H1 (cell line): ENCODE measurements around the gene P2RX5. TPM values are rescaled to one million over a fixed set of nuclear protein-coding genes. Genes with fewer than 3 reads are reported as not detected.

Experiments
- CTCF ChIA-PET: fragments of 300-600 bp; sonication (Branson Sonifier 250); formaldehyde crosslinking; loops from one replicate; lab custom pipeline; 2021; ENCODE audit not compliant: partially characterized antibody; lab: Charles Lee
- POLR2A ChIA-PET: fragments of 300-600 bp; sonication (Branson Sonifier 250); formaldehyde crosslinking; loops from one replicate; lab custom pipeline; 2021; ENCODE audit warnings: inconsistent platforms; ENCODE audit not compliant: partially characterized antibody; lab: Charles Lee
- DNase-seq, 2 experiments: peaks; one replicate each; pipeline versions ENCODE4 v3.0.0 to v3.0.0-alpha.2; 2010 to 2022; ENCODE audit warnings: low spot score in 2 of 2, low read depth in 1 of 2, mixed read lengths in 1 of 2
- FAIRE-seq: peaks from 2 replicates; lab custom pipeline; 2011; peaks lifted over from hg19 to GRCh38; lab: Jason Lieb, UNC
- H2AFZ ChIP-seq: 2 replicates; pipeline ENCODE4 v1.8.1; 2012; ENCODE audit warnings: low read length, inconsistent platforms
- H2AK5ac ChIP-seq: 2 replicates; pipeline ENCODE4 v1.6.1; 2013; ENCODE audit warnings: low read depth, low read length
- H2BK120ac ChIP-seq: replicated peaks from 2 replicates; pipeline ENCODE3; 2013; ENCODE audit warnings: low read depth, low read length, inconsistent platforms
- H2BK12ac ChIP-seq: 2 replicates; pipeline ENCODE4 v1.6.1; 2013; ENCODE audit warnings: low read depth, low read length
- H2BK15ac ChIP-seq: 2 replicates; pipeline ENCODE4 v1.6.1; 2013; ENCODE audit warnings: low read length
- H2BK20ac ChIP-seq: 2 replicates; pipeline ENCODE4 v1.6.1; 2013; ENCODE audit warnings: low read length
- H2BK5ac ChIP-seq: 2 replicates; pipeline ENCODE4 v1.6.1; 2013; ENCODE audit warnings: low read depth, low read length
- H3K14ac ChIP-seq: 2 replicates; pipeline ENCODE4 v1.6.1; 2013; ENCODE audit warnings: inconsistent platforms; ENCODE audit not compliant: insufficient read length
- H3K18ac ChIP-seq: 2 replicates; pipeline ENCODE4 v1.6.1; 2013; ENCODE audit warnings: low read length; ENCODE audit errors: extremely low read depth
- H3K23ac ChIP-seq: 2 replicates; pipeline ENCODE4 v1.6.1; 2013; ENCODE audit warnings: inconsistent platforms; ENCODE audit not compliant: insufficient read length
- H3K23me2 ChIP-seq: 2 replicates; pipeline ENCODE4 v1.6.1; 2013; ENCODE audit warnings: low read depth, low read length
- H3K27ac ChIP-seq: 2 replicates; pipeline ENCODE4 v1.6.1; 2011; ENCODE audit warnings: low read depth, low read length, inconsistent platforms
- H3K27me3 ChIP-seq, 4 experiments: replicated peaks in 1 of 4; 1 replicate in 1 of 4; 2 replicates in 3 of 4; pipeline versions ENCODE4 v1.6.1 to v1.8.1; 2011 to 2013; ENCODE audit warnings: low read length in 3 of 4, mild to moderate bottlenecking in 3 of 4, inconsistent platforms in 2 of 4, mixed read lengths in 2 of 4, moderate library complexity in 1 of 4; ENCODE audit not compliant: control insufficient read depth in 3 of 4, insufficient read depth in 3 of 4; ENCODE audit errors: extremely low read depth in 1 of 4
- H3K36me3 ChIP-seq, 4 experiments: 2 replicates each; pipeline versions ENCODE4 v1.6.1 to v1.8.1; 2011 to 2013; ENCODE audit warnings: mild to moderate bottlenecking in 4 of 4, low read length in 3 of 4, moderate library complexity in 2 of 4, control low read depth in 1 of 4, inconsistent platforms in 1 of 4; ENCODE audit not compliant: insufficient read depth in 4 of 4, control insufficient read depth in 2 of 4
- H3K4ac ChIP-seq: replicated peaks from 2 replicates; pipeline ENCODE3; 2013; ENCODE audit warnings: low read length, low read depth, mixed read lengths, inconsistent platforms; ENCODE audit not compliant: insufficient read length
- H3K4me1 ChIP-seq, 4 experiments: replicated peaks in 1 of 4; 1 replicate in 1 of 4; 2 replicates in 3 of 4; pipeline versions ENCODE4 v1.6.1 to v1.8.1; 2011 to 2013; ENCODE audit warnings: low read length in 3 of 4, inconsistent platforms in 2 of 4, mixed read lengths in 1 of 4; ENCODE audit not compliant: insufficient read depth in 4 of 4, control insufficient read depth in 3 of 4
- H3K4me2 ChIP-seq, 2 experiments: 2 replicates each; pipeline versions ENCODE4 v1.6.1 to v1.8.1; 2011 to 2013; ENCODE audit warnings: low read depth in 2 of 2, low read length in 2 of 2, control low read depth in 1 of 2, inconsistent platforms in 1 of 2, mild to moderate bottlenecking in 1 of 2; ENCODE audit not compliant: insufficient read depth in 1 of 2
- H3K4me3 ChIP-seq, 4 experiments: fragments of 200-600, 300-600 bp in 1 of 4; sonication (generic), shearing (Covaris generic), sonication (Bioruptor Twin) in 1 of 4; 2 replicates each; pipeline versions ENCODE4 v1.5.1 to v1.8.1; 2011 to 2016; ENCODE audit warnings: low read length in 4 of 4, low read depth in 3 of 4, control low read depth in 2 of 4, inconsistent platforms in 2 of 4, mild to moderate bottlenecking in 2 of 4, mixed read lengths in 1 of 4, moderate library complexity in 1 of 4; ENCODE audit not compliant: insufficient read depth in 2 of 4; ENCODE audit errors: extremely low read depth in 1 of 4
- H3K56ac ChIP-seq: replicated peaks from 2 replicates; pipeline ENCODE3; 2013; ENCODE audit warnings: low read depth, mild to moderate bottlenecking, mixed read lengths, low read length, inconsistent platforms; ENCODE audit not compliant: insufficient read length
- H3K79me1 ChIP-seq: 2 replicates; pipeline ENCODE4 v1.6.1; 2013; ENCODE audit warnings: low read depth, low read length, control low read depth
- H3K79me2 ChIP-seq, 2 experiments: 2 replicates each; pipeline versions ENCODE4 v1.6.1 to v1.8.1; 2012 to 2013; ENCODE audit warnings: low read length in 2 of 2, mild to moderate bottlenecking in 2 of 2, inconsistent platforms in 1 of 2; ENCODE audit not compliant: insufficient read depth in 2 of 2, control insufficient read depth in 1 of 2
- H3K9ac ChIP-seq, 4 experiments: replicated peaks in 1 of 4; 1 replicate in 1 of 4; 2 replicates in 3 of 4; pipeline versions ENCODE4 v1.6.1 to v1.8.1; 2011 to 2013; ENCODE audit warnings: low read depth in 3 of 4, low read length in 3 of 4, control low read depth in 2 of 4, mild to moderate bottlenecking in 2 of 4, moderate library complexity in 2 of 4, inconsistent platforms in 1 of 4; ENCODE audit errors: extremely low read depth in 1 of 4
- H3K9me3 ChIP-seq, 2 experiments: 2 replicates each; pipeline versions ENCODE4 v1.6.1 to v1.8.1; 2012 to 2013; ENCODE audit warnings: mild to moderate bottlenecking in 2 of 2, moderate library complexity in 2 of 2, control low read depth in 1 of 2, inconsistent platforms in 1 of 2, low read depth in 1 of 2, low read length in 1 of 2, mixed read lengths in 1 of 2; ENCODE audit not compliant: insufficient read depth in 2 of 2
- H4K20me1 ChIP-seq, 2 experiments: replicated peaks in 1 of 2; 2 replicates each; pipeline versions ENCODE3 to v1.8.1; 2011 to 2013; ENCODE audit warnings: inconsistent platforms in 2 of 2, low read length in 2 of 2, mild to moderate bottlenecking in 1 of 2; ENCODE audit not compliant: insufficient read depth in 2 of 2, control insufficient read depth in 1 of 2
- H4K5ac ChIP-seq: 2 replicates; pipeline ENCODE4 v1.6.1; 2013; ENCODE audit warnings: low read length, low read depth, mixed read lengths, inconsistent platforms; ENCODE audit not compliant: insufficient read length
- H4K8ac ChIP-seq: 2 replicates; pipeline ENCODE4 v1.8.0; 2013; ENCODE audit warnings: mild to moderate bottlenecking, moderate library complexity, low read length, inconsistent platforms; ENCODE audit not compliant: insufficient read depth; ENCODE audit errors: extremely low read depth
- H4K91ac ChIP-seq: replicated peaks from 2 replicates; pipeline ENCODE3; 2013; ENCODE audit warnings: low read length, mixed read lengths, inconsistent platforms; ENCODE audit not compliant: insufficient read length
- EGR1 ChIP-seq: IDR thresholded peaks from 2 replicates; pipeline ENCODE4 v1.6.1; 2011; ENCODE audit warnings: low read depth, low read length, borderline replicate concordance
- HDAC6 ChIP-seq: IDR thresholded peaks from one replicate; pipeline ENCODE4 v1.7.1; 2012; ENCODE audit warnings: low read depth, mild to moderate bottlenecking, inconsistent platforms, low read length, moderate library complexity
- KDM1A ChIP-seq: fragments of 200-600, 300-600 bp; sonication (generic); IDR thresholded peaks from 2 replicates; pipeline ENCODE4 v1.7.1; 2016; ENCODE audit warnings: mild to moderate bottlenecking, low read length, borderline replicate concordance
- WGBS, 2 experiments: shearing (Covaris generic) in 1 of 2; methylation state at CpG; one replicate each; pipeline versions ENCODE4 v1.1.6 to v1.1.7; 2013 to 2015; ENCODE audit warnings: low lambda C conversion rate in 2 of 2, mixed read lengths in 2 of 2, inconsistent platforms in 1 of 2, low coverage in 1 of 2, missing lambda C conversion rate in 1 of 2; ENCODE audit not compliant: insufficient replicate concordance in 2 of 2, insufficient coverage in 1 of 2, insufficient read length in 1 of 2; ENCODE audit errors: extremely low coverage in 1 of 2, missing lambda C conversion rate in 1 of 2; 5-methylcytosine and 5-hydroxymethylcytosine counted together
- polyA plus RNA-seq, 7 experiments: library from polyadenylated mRNA; depleted of rRNA in 3 of 7; stranded (reverse) in 5 of 7; unstranded in 2 of 7; fragments of >200 nt in 5 of 7; fragments of 200-250 nt in 2 of 7; gene quantifications; 1 replicate in 5 of 7; 2 replicates in 1 of 7; 4 replicates in 1 of 7; pipeline versions ENCODE4 v1.2.1 to v1.2.3, GENCODE V29; 2011 to 2013; ENCODE audit warnings: missing spikeins in 2 of 7, mixed read lengths in 2 of 7
- total RNA-seq: library from RNA; stranded (reverse); fragmentation: NEBNext Ultra II Directional; extraction: Animal tissue kit (Norgen Biotek cat#: 25700); gene quantifications from 2 replicates; pipeline ENCODE4 v1.2.1, GENCODE V29; 2021

P2RX5 gene
- total and polyA plus RNA-seq, 2 of the 8 experiments (the other 6 are each of a cell fraction or from before 2014, with no cell fraction given), result 12.0 to 15.6 TPM

DNA sequence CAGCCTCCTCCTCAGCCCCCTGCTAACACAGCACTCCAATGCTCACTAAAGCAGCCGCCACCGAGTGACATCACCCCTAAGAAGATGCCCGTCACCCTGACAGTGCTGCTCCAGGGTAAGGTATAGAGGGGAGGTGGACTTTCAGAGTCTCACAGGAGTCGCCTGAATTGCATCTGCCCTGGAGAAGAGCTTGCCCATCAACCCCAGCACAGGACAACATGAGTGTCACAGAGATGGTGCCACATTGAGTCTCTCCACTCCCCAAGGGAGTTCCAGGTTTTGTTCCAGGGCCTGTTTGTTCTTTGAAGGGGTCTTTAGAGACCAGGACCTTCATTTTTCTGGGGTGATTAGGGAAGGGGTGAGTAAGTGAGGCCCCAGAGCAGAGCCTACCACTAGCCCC lies 2.2 kb upstream of the P2RX5 start:
- 84% methylated on average over 4 of the region's 4 CpGs; no CpG with 5 or more reads in 1 of the 2 experiments for WGBS, 2 experiments
- FAIRE-seq, result no peak

More for the DNA sequence above, 2.2 kb upstream of the P2RX5 start:
- Histone ChIP-seq H3K23me2 (peaks cover 9% of the 10 kb centered on the region; the same call in 1 of the 2 replicates), H3K9me3 (peaks cover 0 to 4% of the 10 kb centered on the region in 2 experiments; a peak in 1 of 4 replicates), H4K20me1 (peaks cover 0 to 5% of the 10 kb centered on the region in 2 experiments), H3K56ac (no peak overlapping the region), H3K4me2 (no peak overlapping the region), H3K36me3 (no peaks in the 10 kb centered on the region; a peak in 1 of 8 replicates), H3K23ac (no peak overlapping the region), H3K4me1 (peaks cover 0 to 14% (median 8%) of the 10 kb centered on the region in 4 experiments; a peak in 5 of 7 replicates), H4K5ac (no peak overlapping the region), H2BK5ac (no peak overlapping the region), H4K91ac (no peak overlapping the region), H3K27me3 (peaks cover 0 to 22% (median 13%) of the 10 kb centered on the region in 4 experiments; a peak in 6 of 7 replicates), H3K79me1 (no peaks in the 10 kb centered on the region), H3K18ac (no peak overlapping the region), H2BK20ac (no peak overlapping the region), H2AK5ac (no peak overlapping the region), H3K79me2 (no peaks in the 10 kb centered on the region), H2BK120ac (no peak overlapping the region), H3K4me3 (no peak overlapping the region), H2AFZ (no peak overlapping the region), H2BK12ac (no peak overlapping the region), H2BK15ac (no peak overlapping the region), H4K8ac (no peak overlapping the region; the same call in 1 of the 2 replicates), H3K4ac (no peak overlapping the region), H3K14ac (no peak overlapping the region), H3K9ac (no peak overlapping the region), H3K27ac (no peak overlapping the region)
- no peak for TF ChIP-seq EGR1
- TF ChIP-seq KDM1A, result no peak
- no peak for TF ChIP-seq HDAC6
- DNase-seq, result no peak
- ChIA-PET CTCF (interaction anchor here (3.0 kb wide), 1 partner anchor 15 kb away, joined by 14 read pairs; no protein-coding TSS in a partner anchor), POLR2A (interaction anchor here (0.8 to 1.4 kb wide), 4 partner anchors 25 to 1012 kb away, joined by 3 to 5 read pairs (median 3); partner anchors contain the start of genes CTNS, HASPIN and SHPK)
